Ecto neural progenitor cell (in vitro differentiated cells): ENCODE measurements around the gene OMG.
"Not testable (repeated sequence)": the region's sequence is repeated elsewhere in the genome, so short reads cannot be mapped to it uniquely, and the experiment has no call there.

Experiments
- DNase-seq: peaks from one replicate; pipeline ENCODE4 v3.0.0-alpha.2; 2018; ENCODE audit warnings: low spot score

The OMG gene, protein sequence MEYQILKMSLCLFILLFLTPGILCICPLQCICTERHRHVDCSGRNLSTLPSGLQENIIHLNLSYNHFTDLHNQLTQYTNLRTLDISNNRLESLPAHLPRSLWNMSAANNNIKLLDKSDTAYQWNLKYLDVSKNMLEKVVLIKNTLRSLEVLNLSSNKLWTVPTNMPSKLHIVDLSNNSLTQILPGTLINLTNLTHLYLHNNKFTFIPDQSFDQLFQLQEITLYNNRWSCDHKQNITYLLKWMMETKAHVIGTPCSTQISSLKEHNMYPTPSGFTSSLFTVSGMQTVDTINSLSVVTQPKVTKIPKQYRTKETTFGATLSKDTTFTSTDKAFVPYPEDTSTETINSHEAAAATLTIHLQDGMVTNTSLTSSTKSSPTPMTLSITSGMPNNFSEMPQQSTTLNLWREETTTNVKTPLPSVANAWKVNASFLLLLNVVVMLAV

DNA sequence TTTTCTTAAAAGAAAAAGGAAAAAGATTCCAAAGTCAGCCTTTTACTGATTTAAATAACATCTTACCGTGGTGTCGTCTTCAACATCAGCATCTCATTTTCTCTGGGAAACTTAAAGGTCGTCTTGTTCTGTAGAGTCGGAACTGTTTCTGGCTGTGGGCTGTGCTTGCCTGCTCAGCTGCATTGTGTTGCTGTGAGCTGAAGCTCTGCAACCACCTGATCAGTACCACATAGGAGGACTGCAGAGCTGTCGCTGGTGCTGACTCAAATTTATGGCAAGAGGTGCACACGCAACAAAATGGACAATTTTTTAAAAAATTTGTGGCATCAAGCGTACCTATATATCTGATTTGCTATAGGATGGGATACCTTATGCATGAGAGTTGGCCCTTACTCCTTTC lies at the start of gene OMG:
Gene OMG (minus strand): TSS at position 150 of the 400 bp plus-strand sequence. CDS start 908 bp downstream, outside the sequence.
- no peak for DNase-seq

GRCh38 chr17:31345191-31345747 lies 48.2 kb upstream of the OMG start:
- not testable (repeated sequence) for DNase-seq

DNA sequence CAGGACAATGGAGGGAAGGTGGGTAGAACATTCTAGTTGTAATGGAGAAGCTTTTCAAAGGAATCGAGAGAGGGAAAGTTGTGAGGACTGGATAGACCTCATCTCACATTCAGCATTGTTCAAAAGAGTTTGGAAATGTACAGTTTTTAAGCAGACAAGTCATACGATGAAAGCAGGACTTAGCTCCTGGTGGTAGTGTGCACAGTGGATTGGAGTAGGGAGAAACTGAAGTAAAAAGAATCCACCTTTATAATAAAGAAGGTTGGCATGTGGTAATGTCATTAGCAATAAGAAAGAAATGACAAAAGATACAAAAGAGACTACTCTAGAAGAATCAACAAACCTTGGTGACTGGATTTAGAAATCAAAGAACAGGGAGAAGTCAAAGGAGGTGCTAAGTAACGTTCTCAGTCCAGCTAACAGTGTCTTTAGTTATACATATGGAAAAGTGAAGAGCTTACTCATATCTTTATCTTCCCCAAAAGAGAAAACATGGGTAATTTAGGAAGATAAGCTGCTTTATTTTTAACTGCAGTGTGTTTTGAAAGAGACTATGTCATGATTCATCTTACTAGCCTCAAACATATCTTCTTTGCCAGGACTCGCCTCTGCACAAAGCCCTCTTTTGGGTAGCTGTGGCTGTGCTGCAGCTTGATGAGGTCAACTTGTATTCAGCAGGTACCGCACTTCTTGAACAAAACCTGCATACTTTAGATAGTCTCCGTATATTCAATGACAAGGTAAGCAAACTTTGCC lies 43.0 kb upstream of the OMG start:
- no peak for DNase-seq

- no peak for DNase-seq
Observed at GRCh38 chr17:31329221-31329620, 32.2 kb upstream of the OMG start.

GRCh38 chr17:31328160-31328535 lies 31.1 kb upstream of the OMG start:
- no peak for DNase-seq

- no peak for DNase-seq
Observed at GRCh38 chr17:31327534-31328159, 30.6 kb upstream of the OMG start.

GRCh38 chr17:31323551-31323950 lies 26.5 kb upstream of the OMG start:
- no peak for DNase-seq

DNA sequence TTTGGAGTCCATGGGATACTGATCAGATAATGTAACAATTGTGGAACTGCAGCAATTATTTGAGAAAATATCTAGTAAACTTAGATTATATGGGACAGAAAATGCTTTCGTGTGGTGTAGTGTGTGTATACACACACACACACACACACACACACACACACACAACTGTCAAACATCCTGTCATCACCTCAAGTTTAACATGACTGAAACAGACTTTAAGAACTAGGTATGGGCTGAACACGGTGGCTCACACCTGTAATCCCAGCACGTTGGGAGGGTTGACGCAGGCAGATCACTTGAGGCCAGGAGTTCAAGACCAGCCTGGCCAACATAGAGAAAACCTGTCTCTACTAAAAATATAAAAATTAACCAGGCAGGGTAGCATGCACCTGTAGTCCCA lies 24.9 kb upstream of the OMG start:
- DNase-seq = no peak

DNA sequence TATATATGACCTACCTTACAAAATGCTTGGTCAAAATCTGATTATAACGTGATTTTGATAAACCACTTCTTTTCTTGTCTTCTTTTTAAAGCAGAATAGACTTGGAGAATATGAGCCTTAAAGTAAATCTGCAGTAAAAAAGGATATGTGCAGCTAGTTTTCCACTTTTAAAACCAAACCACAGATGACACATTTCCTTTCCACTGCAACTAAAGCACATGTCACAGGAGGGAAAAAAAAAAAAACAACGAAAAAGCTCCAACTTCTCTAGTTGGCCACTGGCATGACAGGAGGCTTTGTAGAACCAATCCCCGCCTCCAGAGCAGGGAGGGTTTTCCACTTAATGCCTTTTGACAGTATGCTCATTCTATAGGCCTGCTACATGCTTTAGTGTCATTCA lies 24.4 kb upstream of the OMG start, which contains the start of gene EVI2A:
Gene EVI2A (minus strand): TSS at position 142 of the 400 bp plus-strand sequence. CDS start 2,609 bp downstream, outside the sequence.
- no peak for DNase-seq

DNA sequence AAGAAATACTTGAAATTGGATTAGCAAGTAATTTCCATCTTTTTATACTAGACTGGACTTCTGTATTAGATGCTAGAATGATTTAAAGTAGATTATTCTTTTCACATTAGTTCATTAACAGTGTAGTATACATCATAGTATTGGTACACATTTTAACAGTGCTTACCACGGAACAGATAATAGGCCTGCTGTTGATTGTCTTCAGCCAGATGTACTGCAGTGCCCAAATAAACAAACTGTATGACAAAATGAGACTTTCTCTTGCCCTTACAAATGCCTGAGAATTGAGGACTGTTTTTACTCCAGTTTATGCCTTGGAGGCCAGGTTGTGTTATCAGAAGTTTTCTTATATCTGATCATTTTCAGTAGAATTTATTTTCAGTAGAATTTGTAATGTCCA lies 23.8 kb upstream of the OMG start:
- no peak for DNase-seq

DNA sequence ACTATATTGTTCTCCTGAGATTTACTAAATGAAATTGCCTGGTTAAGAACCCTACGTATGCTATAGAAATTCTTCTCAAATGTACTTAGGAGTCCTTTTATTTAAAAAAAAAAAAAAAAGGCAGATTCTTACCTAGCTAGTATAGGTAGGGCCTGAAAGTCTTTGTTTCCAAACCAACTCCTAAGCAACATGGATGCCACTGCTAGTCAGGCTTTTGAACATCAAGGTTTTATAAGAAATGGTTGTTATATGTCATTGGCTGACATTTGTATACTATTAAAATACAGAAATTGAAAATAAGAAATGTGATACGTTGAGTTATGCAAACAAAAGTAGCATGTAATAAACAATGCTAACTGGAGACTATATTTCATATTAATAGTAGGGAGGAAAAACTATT lies 23.2 kb upstream of the OMG start:
- DNase-seq = no peak

DNA sequence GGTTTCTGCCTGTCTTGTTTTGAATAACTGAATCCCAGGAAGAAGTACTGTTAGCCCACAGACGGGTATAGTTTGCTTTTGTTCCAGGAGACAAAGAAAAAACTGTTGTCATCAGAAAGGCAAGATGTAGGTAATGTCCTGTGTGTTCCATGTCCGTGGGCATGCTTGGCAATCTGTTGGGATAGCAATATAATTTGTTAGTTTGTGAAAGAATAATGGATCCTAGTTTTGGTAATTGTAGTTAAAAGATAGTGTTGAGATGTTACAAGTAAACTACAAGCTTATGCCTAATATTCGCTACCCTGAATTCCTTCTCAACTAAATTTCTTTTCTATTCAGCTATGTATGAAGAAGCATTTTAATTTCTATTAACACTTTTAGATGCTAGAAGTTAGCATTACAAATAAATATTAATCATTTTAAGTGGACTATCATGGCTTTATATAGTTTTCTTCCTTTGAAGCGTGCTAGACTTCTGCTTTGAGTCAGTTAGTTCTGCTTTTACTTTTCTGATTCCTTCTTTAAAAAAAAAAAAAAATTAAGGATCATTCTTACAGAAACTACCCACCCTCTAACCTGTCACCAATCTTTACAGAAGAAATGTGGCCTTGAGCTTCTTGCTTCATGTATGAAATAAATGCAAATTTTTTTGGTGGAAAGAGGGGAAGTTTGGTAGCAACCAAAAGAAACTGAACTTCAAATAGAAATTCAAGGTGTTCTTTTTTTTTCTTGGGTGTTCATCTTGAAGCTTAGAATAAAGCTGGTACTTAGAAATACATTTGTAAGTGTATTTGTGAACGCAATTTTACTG lies 22.0 kb upstream of the OMG start:
- DNase-seq = no peak

DNA sequence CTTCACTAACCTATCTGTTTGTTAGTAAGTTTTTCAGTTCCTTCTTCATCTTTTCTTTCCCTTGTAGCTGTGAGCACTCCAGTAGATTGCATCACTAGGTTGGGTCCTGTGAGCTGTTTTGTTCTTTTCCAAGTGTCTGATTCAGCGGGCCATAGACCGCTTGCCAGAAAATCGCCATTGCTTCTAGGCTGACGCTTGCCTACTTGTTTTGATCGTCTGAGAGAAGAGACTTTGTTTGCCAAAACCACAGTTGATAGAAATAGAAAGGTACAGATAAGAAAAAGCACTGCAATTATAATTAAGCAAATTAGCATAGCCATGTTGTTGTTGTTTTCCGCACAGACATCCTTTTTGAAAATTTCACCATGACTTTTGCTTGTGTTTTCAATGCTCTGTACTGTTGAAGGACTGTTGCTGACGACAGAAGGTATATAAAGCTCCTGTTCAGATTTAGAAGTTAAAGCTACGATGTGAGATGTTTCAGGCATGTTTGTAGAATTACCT lies 21.3 kb upstream of the OMG start:
- DNase-seq = no peak

DNA sequence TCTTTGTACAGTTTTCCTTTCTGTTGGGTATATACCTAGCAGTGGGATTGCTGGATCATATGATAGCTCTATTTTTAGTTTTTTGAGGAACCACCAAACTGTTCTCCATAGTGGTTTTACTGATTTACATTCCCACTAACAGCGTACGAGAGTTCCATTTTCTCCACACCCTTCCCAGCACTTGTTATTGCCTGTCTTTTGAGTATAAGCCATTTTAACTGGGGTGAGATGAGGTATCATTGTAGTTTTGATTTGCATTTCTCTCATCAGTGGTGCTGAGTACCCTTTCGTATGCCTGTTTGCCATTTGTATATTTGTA lies 17.7 kb upstream of the OMG start:
- DNase-seq = no peak

- no peak for DNase-seq
Observed at GRCh38 chr17:31313982-31314781, 17.1 kb upstream of the OMG start, which contains the start of gene EVI2B. EVI2B (minus strand) TSS chr17:31314054; CDS start chr17:31305609, 8,445 bp downstream.

DNA sequence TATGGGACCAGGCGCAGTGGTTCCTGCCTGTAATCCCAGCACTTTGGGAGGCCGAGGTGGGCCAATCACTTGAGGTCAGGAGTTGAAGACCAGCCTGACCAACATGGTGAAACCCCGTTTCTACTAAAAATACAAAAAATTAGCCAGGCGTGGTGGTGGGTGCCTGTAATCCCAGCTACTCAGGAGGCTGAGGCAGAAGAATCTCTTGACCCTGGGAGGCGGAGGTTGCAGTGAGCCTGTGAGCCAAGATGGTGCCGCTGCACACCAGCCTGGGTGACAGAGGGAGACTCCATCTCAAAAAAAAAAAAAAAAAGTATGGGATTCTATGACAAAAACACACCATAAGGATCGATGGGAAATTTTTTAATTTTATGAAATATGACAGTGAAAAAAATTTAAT lies 15.2 kb upstream of the OMG start:
- not testable (repeated sequence) for DNase-seq

GRCh38 chr17:31311526-31311925 lies 14.5 kb upstream of the OMG start:
- no peak for DNase-seq

DNA sequence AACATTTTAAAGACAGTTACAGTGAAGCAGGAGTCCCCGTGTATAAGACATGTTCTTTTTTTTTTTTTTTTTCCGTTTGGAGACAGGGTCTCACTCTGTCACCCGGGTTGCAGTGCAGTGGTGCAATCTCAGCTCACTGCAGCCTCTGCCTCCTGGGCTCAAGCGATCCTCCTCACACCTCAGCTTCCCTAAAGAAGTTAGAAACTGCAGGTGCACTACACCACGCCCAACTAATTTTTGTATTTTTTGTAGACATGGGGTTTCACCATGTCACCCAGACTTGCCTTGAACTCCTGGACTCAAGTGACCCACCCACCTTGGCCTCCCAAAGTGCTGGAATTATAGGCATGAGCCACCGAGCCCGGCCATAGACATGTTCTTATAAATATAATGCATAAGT lies 13.8 kb upstream of the OMG start:
- DNase-seq = no peak

GRCh38 chr17:31310260-31310659 lies 13.2 kb upstream of the OMG start:
- no peak for DNase-seq

DNA sequence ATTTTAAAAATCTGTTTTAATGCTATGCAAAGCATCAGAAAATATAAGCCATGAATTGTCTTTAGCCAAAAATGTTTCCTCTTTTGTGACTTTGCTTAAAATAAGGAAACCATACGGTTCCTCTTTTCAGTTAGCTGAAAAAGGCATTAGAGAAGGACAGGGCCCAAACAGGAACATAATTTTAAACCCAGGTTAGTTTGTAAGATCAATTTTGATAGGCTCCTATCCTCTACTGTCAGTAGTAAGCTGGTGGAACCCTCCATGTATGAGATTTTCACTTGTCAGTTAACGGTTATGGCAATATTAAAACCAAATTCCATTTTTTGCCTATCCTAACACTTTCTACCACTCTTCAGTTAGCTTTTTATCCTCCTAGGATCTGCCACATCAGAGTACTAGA lies 12.5 kb upstream of the OMG start:
- no peak for DNase-seq
